H1 (cell line): Measurements from ENCODE around the gene TMEM150B. TPM values are rescaled to one million over a fixed set of nuclear protein-coding genes. Genes with fewer than 3 reads are reported as not detected.

Experiments used
- CTCF ChIA-PET: fragments of 300-600 bp; sonication (Branson Sonifier 250); formaldehyde crosslinking; loops from one replicate; lab custom pipeline; 2021; ENCODE audit not compliant: partially characterized antibody; lab: Charles Lee
- POLR2A ChIA-PET: fragments of 300-600 bp; sonication (Branson Sonifier 250); formaldehyde crosslinking; loops from one replicate; lab custom pipeline; 2021; ENCODE audit warnings: inconsistent platforms; ENCODE audit not compliant: partially characterized antibody; lab: Charles Lee
- DNase-seq, 2 experiments: peaks; one replicate each; pipeline versions ENCODE4 v3.0.0 to v3.0.0-alpha.2; 2010 to 2022; ENCODE audit warnings: low spot score in 2 of 2, low read depth in 1 of 2, mixed read lengths in 1 of 2
- FAIRE-seq: peaks from 2 replicates; lab custom pipeline; 2011; peaks lifted over from hg19 to GRCh38; lab: Jason Lieb, UNC
- H2AFZ ChIP-seq: 2 replicates; pipeline ENCODE4 v1.8.1; 2012; ENCODE audit warnings: low read length, inconsistent platforms
- H2AK5ac ChIP-seq: 2 replicates; pipeline ENCODE4 v1.6.1; 2013; ENCODE audit warnings: low read depth, low read length
- H2BK120ac ChIP-seq: replicated peaks from 2 replicates; pipeline ENCODE3; 2013; ENCODE audit warnings: low read depth, low read length, inconsistent platforms
- H2BK12ac ChIP-seq: 2 replicates; pipeline ENCODE4 v1.6.1; 2013; ENCODE audit warnings: low read depth, low read length
- H2BK15ac ChIP-seq: 2 replicates; pipeline ENCODE4 v1.6.1; 2013; ENCODE audit warnings: low read length
- H2BK20ac ChIP-seq: 2 replicates; pipeline ENCODE4 v1.6.1; 2013; ENCODE audit warnings: low read length
- H2BK5ac ChIP-seq: 2 replicates; pipeline ENCODE4 v1.6.1; 2013; ENCODE audit warnings: low read depth, low read length
- H3K14ac ChIP-seq: 2 replicates; pipeline ENCODE4 v1.6.1; 2013; ENCODE audit warnings: inconsistent platforms; ENCODE audit not compliant: insufficient read length
- H3K18ac ChIP-seq: 2 replicates; pipeline ENCODE4 v1.6.1; 2013; ENCODE audit warnings: low read length; ENCODE audit errors: extremely low read depth
- H3K23ac ChIP-seq: 2 replicates; pipeline ENCODE4 v1.6.1; 2013; ENCODE audit warnings: inconsistent platforms; ENCODE audit not compliant: insufficient read length
- H3K23me2 ChIP-seq: 2 replicates; pipeline ENCODE4 v1.6.1; 2013; ENCODE audit warnings: low read depth, low read length
- H3K27ac ChIP-seq: 2 replicates; pipeline ENCODE4 v1.6.1; 2011; ENCODE audit warnings: low read depth, low read length, inconsistent platforms
- H3K27me3 ChIP-seq, 4 experiments: replicated peaks in 1 of 4; 1 replicate in 1 of 4; 2 replicates in 3 of 4; pipeline versions ENCODE4 v1.6.1 to v1.8.1; 2011 to 2013; ENCODE audit warnings: low read length in 3 of 4, mild to moderate bottlenecking in 3 of 4, inconsistent platforms in 2 of 4, mixed read lengths in 2 of 4, moderate library complexity in 1 of 4; ENCODE audit not compliant: control insufficient read depth in 3 of 4, insufficient read depth in 3 of 4; ENCODE audit errors: extremely low read depth in 1 of 4
- H3K36me3 ChIP-seq, 4 experiments: 2 replicates each; pipeline versions ENCODE4 v1.6.1 to v1.8.1; 2011 to 2013; ENCODE audit warnings: mild to moderate bottlenecking in 4 of 4, low read length in 3 of 4, moderate library complexity in 2 of 4, control low read depth in 1 of 4, inconsistent platforms in 1 of 4; ENCODE audit not compliant: insufficient read depth in 4 of 4, control insufficient read depth in 2 of 4
- H3K4ac ChIP-seq: replicated peaks from 2 replicates; pipeline ENCODE3; 2013; ENCODE audit warnings: low read length, low read depth, mixed read lengths, inconsistent platforms; ENCODE audit not compliant: insufficient read length
- H3K4me1 ChIP-seq, 4 experiments: replicated peaks in 1 of 4; 1 replicate in 1 of 4; 2 replicates in 3 of 4; pipeline versions ENCODE4 v1.6.1 to v1.8.1; 2011 to 2013; ENCODE audit warnings: low read length in 3 of 4, inconsistent platforms in 2 of 4, mixed read lengths in 1 of 4; ENCODE audit not compliant: insufficient read depth in 4 of 4, control insufficient read depth in 3 of 4
- H3K4me2 ChIP-seq, 2 experiments: 2 replicates each; pipeline versions ENCODE4 v1.6.1 to v1.8.1; 2011 to 2013; ENCODE audit warnings: low read depth in 2 of 2, low read length in 2 of 2, control low read depth in 1 of 2, inconsistent platforms in 1 of 2, mild to moderate bottlenecking in 1 of 2; ENCODE audit not compliant: insufficient read depth in 1 of 2
- H3K4me3 ChIP-seq, 4 experiments: fragments of 200-600, 300-600 bp in 1 of 4; sonication (generic), shearing (Covaris generic), sonication (Bioruptor Twin) in 1 of 4; 2 replicates each; pipeline versions ENCODE4 v1.5.1 to v1.8.1; 2011 to 2016; ENCODE audit warnings: low read length in 4 of 4, low read depth in 3 of 4, control low read depth in 2 of 4, inconsistent platforms in 2 of 4, mild to moderate bottlenecking in 2 of 4, mixed read lengths in 1 of 4, moderate library complexity in 1 of 4; ENCODE audit not compliant: insufficient read depth in 2 of 4; ENCODE audit errors: extremely low read depth in 1 of 4
- H3K56ac ChIP-seq: replicated peaks from 2 replicates; pipeline ENCODE3; 2013; ENCODE audit warnings: low read depth, mild to moderate bottlenecking, mixed read lengths, low read length, inconsistent platforms; ENCODE audit not compliant: insufficient read length
- H3K79me1 ChIP-seq: 2 replicates; pipeline ENCODE4 v1.6.1; 2013; ENCODE audit warnings: low read depth, low read length, control low read depth
- H3K79me2 ChIP-seq, 2 experiments: 2 replicates each; pipeline versions ENCODE4 v1.6.1 to v1.8.1; 2012 to 2013; ENCODE audit warnings: low read length in 2 of 2, mild to moderate bottlenecking in 2 of 2, inconsistent platforms in 1 of 2; ENCODE audit not compliant: insufficient read depth in 2 of 2, control insufficient read depth in 1 of 2
- H3K9ac ChIP-seq, 4 experiments: replicated peaks in 1 of 4; 1 replicate in 1 of 4; 2 replicates in 3 of 4; pipeline versions ENCODE4 v1.6.1 to v1.8.1; 2011 to 2013; ENCODE audit warnings: low read depth in 3 of 4, low read length in 3 of 4, control low read depth in 2 of 4, mild to moderate bottlenecking in 2 of 4, moderate library complexity in 2 of 4, inconsistent platforms in 1 of 4; ENCODE audit errors: extremely low read depth in 1 of 4
- H3K9me3 ChIP-seq, 2 experiments: 2 replicates each; pipeline versions ENCODE4 v1.6.1 to v1.8.1; 2012 to 2013; ENCODE audit warnings: mild to moderate bottlenecking in 2 of 2, moderate library complexity in 2 of 2, control low read depth in 1 of 2, inconsistent platforms in 1 of 2, low read depth in 1 of 2, low read length in 1 of 2, mixed read lengths in 1 of 2; ENCODE audit not compliant: insufficient read depth in 2 of 2
- H4K20me1 ChIP-seq, 2 experiments: replicated peaks in 1 of 2; 2 replicates each; pipeline versions ENCODE3 to v1.8.1; 2011 to 2013; ENCODE audit warnings: inconsistent platforms in 2 of 2, low read length in 2 of 2, mild to moderate bottlenecking in 1 of 2; ENCODE audit not compliant: insufficient read depth in 2 of 2, control insufficient read depth in 1 of 2
- H4K5ac ChIP-seq: 2 replicates; pipeline ENCODE4 v1.6.1; 2013; ENCODE audit warnings: low read length, low read depth, mixed read lengths, inconsistent platforms; ENCODE audit not compliant: insufficient read length
- H4K8ac ChIP-seq: 2 replicates; pipeline ENCODE4 v1.8.0; 2013; ENCODE audit warnings: mild to moderate bottlenecking, moderate library complexity, low read length, inconsistent platforms; ENCODE audit not compliant: insufficient read depth; ENCODE audit errors: extremely low read depth
- H4K91ac ChIP-seq: replicated peaks from 2 replicates; pipeline ENCODE3; 2013; ENCODE audit warnings: low read length, mixed read lengths, inconsistent platforms; ENCODE audit not compliant: insufficient read length
- CREB1 ChIP-seq: IDR thresholded peaks from 2 replicates; pipeline ENCODE4 v1.6.1; 2012; ENCODE audit warnings: inconsistent platforms
- GABPA ChIP-seq: IDR thresholded peaks from 2 replicates; pipeline ENCODE4 v1.6.1; 2011; ENCODE audit warnings: mild to moderate bottlenecking, low read length, moderate library complexity, borderline replicate concordance; ENCODE audit not compliant: insufficient read depth
- KDM5A ChIP-seq: fragments of 200-600 bp; IDR thresholded peaks from 2 replicates; pipeline ENCODE4 v1.7.1; 2012; ENCODE audit warnings: mild to moderate bottlenecking, low read length, inconsistent platforms, mixed read lengths
- PHF8 ChIP-seq: fragments of 200-600 bp; sonication (generic); conservative IDR thresholded peaks from 2 replicates; pipeline ENCODE4 v1.7.1; 2012; ENCODE audit warnings: low read depth, mild to moderate bottlenecking, inconsistent platforms, low read length, moderate library complexity
- RFX5 ChIP-seq: IDR thresholded peaks from 2 replicates; pipeline ENCODE4 v1.6.1; 2011; ENCODE audit warnings: low read depth, low read length, improper control_type of control experiment, borderline replicate concordance
- SP2 ChIP-seq: IDR thresholded peaks from 2 replicates; pipeline ENCODE4 v1.6.1; 2012; ENCODE audit warnings: mild to moderate bottlenecking, low read length, inconsistent platforms
- TEAD4 ChIP-seq: IDR thresholded peaks from 2 replicates; pipeline ENCODE4 v1.6.1; 2012; ENCODE audit warnings: low read depth, low read length, inconsistent platforms, mixed read lengths
- WGBS, 2 experiments: shearing (Covaris generic) in 1 of 2; methylation state at CpG; one replicate each; pipeline versions ENCODE4 v1.1.6 to v1.1.7; 2013 to 2015; ENCODE audit warnings: low lambda C conversion rate in 2 of 2, mixed read lengths in 2 of 2, inconsistent platforms in 1 of 2, low coverage in 1 of 2, missing lambda C conversion rate in 1 of 2; ENCODE audit not compliant: insufficient replicate concordance in 2 of 2, insufficient coverage in 1 of 2, insufficient read length in 1 of 2; ENCODE audit errors: extremely low coverage in 1 of 2, missing lambda C conversion rate in 1 of 2; 5-methylcytosine and 5-hydroxymethylcytosine counted together
- polyA plus RNA-seq, 7 experiments: library from polyadenylated mRNA; depleted of rRNA in 3 of 7; stranded (reverse) in 5 of 7; unstranded in 2 of 7; fragments of >200 nt in 5 of 7; fragments of 200-250 nt in 2 of 7; gene quantifications; 1 replicate in 5 of 7; 2 replicates in 1 of 7; 4 replicates in 1 of 7; pipeline versions ENCODE4 v1.2.1 to v1.2.3, GENCODE V29; 2011 to 2013; ENCODE audit warnings: missing spikeins in 2 of 7, mixed read lengths in 2 of 7
- total RNA-seq: library from RNA; stranded (reverse); fragmentation: NEBNext Ultra II Directional; extraction: Animal tissue kit (Norgen Biotek cat#: 25700); gene quantifications from 2 replicates; pipeline ENCODE4 v1.2.1, GENCODE V29; 2021
- TF ChIP-seq, protein P1 (sequence below): IDR thresholded peaks from 2 replicates; pipeline ENCODE4 v1.6.1; 2011; ENCODE audit warnings: low read depth, mild to moderate bottlenecking, low read length; ENCODE audit not compliant: insufficient read depth
- TF ChIP-seq, protein P2 (sequence below): IDR thresholded peaks from 2 replicates; pipeline ENCODE4 v1.6.1; 2011; ENCODE audit warnings: low read length, improper control_type of control experiment

Gene TMEM150B
- total and polyA plus RNA-seq, 2 of the 8 experiments (the other 6 are each of a cell fraction or from before 2014, with no cell fraction given) = 0.41 to 0.91 TPM

DNA sequence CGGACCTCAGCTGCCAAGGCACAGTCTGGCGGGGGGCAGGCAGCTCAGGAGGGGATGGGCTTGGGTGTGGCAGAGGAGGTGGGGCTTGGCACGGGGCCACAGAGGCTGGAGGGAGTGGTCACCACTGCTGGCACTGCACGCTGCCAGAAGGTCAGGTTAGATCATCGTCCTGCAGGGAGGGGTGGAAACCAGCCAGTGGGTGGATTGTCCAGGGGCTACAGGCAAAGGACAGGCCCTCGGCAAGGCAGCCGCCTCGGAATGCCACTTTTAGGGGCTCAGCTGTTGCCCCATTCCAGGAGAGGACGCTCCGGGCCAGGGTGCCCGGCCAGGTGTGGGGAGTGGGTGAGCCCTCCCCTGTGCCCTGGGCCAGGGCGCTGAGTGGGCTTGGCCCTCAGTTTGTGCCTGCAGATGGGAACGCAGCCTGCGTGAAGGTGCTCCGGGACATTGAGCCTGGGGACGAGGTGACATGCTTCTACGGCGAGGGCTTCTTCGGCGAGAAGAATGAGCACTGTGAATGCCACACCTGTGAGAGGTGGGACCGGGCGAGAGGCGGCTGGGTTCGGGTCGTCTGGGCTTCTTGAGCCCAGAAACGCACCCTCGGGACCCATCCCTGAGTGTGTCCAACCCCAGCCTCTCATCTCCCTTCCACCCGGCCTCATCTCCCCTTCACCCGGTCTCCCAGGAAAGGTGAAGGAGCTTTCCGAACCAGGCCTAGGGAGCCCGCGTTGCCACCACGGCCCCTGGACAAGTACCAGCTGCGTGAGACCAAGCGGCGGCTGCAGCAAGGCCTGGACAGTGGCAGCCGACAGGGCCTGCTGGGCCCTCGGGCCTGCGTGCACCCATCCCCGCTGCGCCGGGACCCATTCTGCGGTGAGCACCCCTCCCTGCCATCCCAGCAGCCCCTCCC lies 20.9 kb upstream of the TMEM150B start:
- CTCF ChIA-PET = interaction anchor here (0.8 to 2.9 kb wide), 3 partner anchors 38 to 54 kb away, joined by 3 to 11 read pairs (median 8); partner anchors contain the start of gene TMEM238
- no peak overlapping the region for H3K9ac ChIP-seq
- TF ChIP-seq CREB1 (no peak), KDM5A (no peak), TEAD4 (no peak), RFX5 (no peak), PHF8 (no peak), GABPA (no peak), SP2 (no peak)
- TF ChIP-seq, protein P1, sequence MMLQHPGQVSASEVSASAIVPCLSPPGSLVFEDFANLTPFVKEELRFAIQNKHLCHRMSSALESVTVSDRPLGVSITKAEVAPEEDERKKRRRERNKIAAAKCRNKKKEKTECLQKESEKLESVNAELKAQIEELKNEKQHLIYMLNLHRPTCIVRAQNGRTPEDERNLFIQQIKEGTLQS = no peak
- TF ChIP-seq, protein P2, sequence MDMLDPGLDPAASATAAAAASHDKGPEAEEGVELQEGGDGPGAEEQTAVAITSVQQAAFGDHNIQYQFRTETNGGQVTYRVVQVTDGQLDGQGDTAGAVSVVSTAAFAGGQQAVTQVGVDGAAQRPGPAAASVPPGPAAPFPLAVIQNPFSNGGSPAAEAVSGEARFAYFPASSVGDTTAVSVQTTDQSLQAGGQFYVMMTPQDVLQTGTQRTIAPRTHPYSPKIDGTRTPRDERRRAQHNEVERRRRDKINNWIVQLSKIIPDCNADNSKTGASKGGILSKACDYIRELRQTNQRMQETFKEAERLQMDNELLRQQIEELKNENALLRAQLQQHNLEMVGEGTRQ = no peak

More for the DNA sequence above, 20.9 kb upstream of the TMEM150B start:
- 94% methylated on average over 37 of the region's 43 CpGs; no CpG with 5 or more reads in 1 of the 2 experiments for WGBS, 2 experiments
- Histone ChIP-seq H2BK20ac (no peak overlapping the region), H3K23me2 (peaks cover 4% of the 10 kb centered on the region; the same call in 1 of the 2 replicates), H4K20me1 (peaks cover 0 to 6% of the 10 kb centered on the region in 2 experiments), H4K5ac (no peak overlapping the region), H4K8ac (no peak overlapping the region), H3K4me3 (no peak overlapping the region), H2AK5ac (no peak overlapping the region), H3K4me1 (peaks cover 11 to 44% (median 32%) of the 10 kb centered on the region in 4 experiments), H3K9me3 (no peaks in the 10 kb centered on the region), H2AFZ (no peak overlapping the region), H2BK15ac (0 out of 2 replicates have a peak overlapping the region, but pooled peaks have one; percentile 72), H4K91ac (no peak overlapping the region), H3K27me3 (no peaks in the 10 kb centered on the region), H3K27ac (peak overlapping the region; percentile 37; the same call in 1 of the 2 replicates), H3K18ac (peak overlapping the region; percentile 71; the same call in 1 of the 2 replicates), H2BK120ac (no peak overlapping the region), H3K14ac (no peak overlapping the region), H3K79me1 (peaks cover 5% of the 10 kb centered on the region; the same call in 1 of the 2 replicates), H3K36me3 (peaks cover 0 to 58% (median 20%) of the 10 kb centered on the region in 4 experiments; a peak in 4 of 8 replicates), H2BK12ac (peak overlapping the region; percentile 50; the same call in 1 of the 2 replicates), H3K56ac (no peak overlapping the region), H2BK5ac (0 out of 2 replicates have a peak overlapping the region, but pooled peaks have one; percentile 71), H3K4me2 (no peak overlapping the region), H3K79me2 (peaks cover 0 to 3% of the 10 kb centered on the region in 2 experiments; a peak in 1 of 4 replicates), H3K23ac (no peak overlapping the region), H3K4ac (no peak overlapping the region)
- FAIRE-seq (no peak), DNase-seq (no peak)
- POLR2A ChIA-PET = interaction anchor here (0.6 to 7.9 kb wide), 9 partner anchors 20 to 156 kb away, joined by 3 to 58 read pairs (median 6); partner anchors contain the start of genes IL11, TMEM238 and UBE2S
